Stimulated activated naive CD8-positive, alpha-beta T cell treated with anti-CD3 and anti-CD28 coated beads, Interleukin-15, Interleukin-2, amounts not matched to agents 100 U/mL and 50 U/mL, for 24 hours (primary cell): Measurements from ENCODE around the gene THAP3.
"Not testable (repeated sequence)": the region's sequence is repeated elsewhere in the genome, so short reads cannot be mapped to it uniquely, and the experiment has no call there.

Experiments used
- ATAC-seq: fragments of 150-1000 bp; cut with Tn5 transposase; one replicate; pipeline ENCODE4 v1.10.0; 2021
- DNase-seq: peaks from one replicate; pipeline ENCODE4 v3.0.0; 2021

Gene THAP3

GRCh38 chr1:6635161-6635909 is 10.7 kb downstream of the THAP3 start:
- DNase-seq, result no peak
- ATAC-seq, result no peak

GRCh38 chr1:6635910-6636760 is 11.5 kb downstream of the THAP3 start:
- ATAC-seq (no peak), DNase-seq (no peak)

- ATAC-seq, DNase-seq: not testable (repeated sequence)
Measured at GRCh38 chr1:6636778-6637177, 12.1 kb downstream of the THAP3 start.

GRCh38 chr1:6637770-6638169 is 13.1 kb downstream of the THAP3 start:
- DNase-seq (no peak), ATAC-seq (no peak)

GRCh38 chr1:6638226-6638625 is 13.6 kb downstream of the THAP3 start:
- DNase-seq (no peak), ATAC-seq (no peak)

GRCh38 chr1:6640867-6641266 is 16.2 kb downstream of the THAP3 start:
- DNase-seq, ATAC-seq: not testable (repeated sequence)

- DNase-seq, result no peak
- ATAC-seq, result no peak
Measured at GRCh38 chr1:6645018-6645417, 20.4 kb downstream of the THAP3 start.

GRCh38 chr1:6646499-6647148 is 22.0 kb downstream of the THAP3 start:
- DNase-seq, result no peak
- ATAC-seq, result no peak

- DNase-seq, result no peak
- no peak for ATAC-seq
Measured at GRCh38 chr1:6648556-6648955, 23.9 kb downstream of the THAP3 start.

GRCh38 chr1:6651909-6652308 is 27.2 kb downstream of the THAP3 start:
- ATAC-seq, result no peak
- DNase-seq, result no peak

- ATAC-seq, result no peak
- DNase-seq, result no peak
Measured at GRCh38 chr1:6652986-6653385, 28.3 kb downstream of the THAP3 start.

- ATAC-seq, result no peak
Measured at GRCh38 chr1:6653436-6654290, 29.0 kb downstream of the THAP3 start.

GRCh38 chr1:6657138-6657537 is 32.5 kb downstream of the THAP3 start:
- no peak for DNase-seq
- no peak for ATAC-seq

More at GRCh38 chr1:6653436-6654290, 29.0 kb downstream of the THAP3 start:
- DNase-seq, result no peak

- ATAC-seq (no peak), DNase-seq (no peak)
Measured at GRCh38 chr1:6658359-6659060, 33.8 kb downstream of the THAP3 start.

GRCh38 chr1:6660415-6661049 is 35.9 kb downstream of the THAP3 start:
- no peak for DNase-seq
- ATAC-seq, result no peak

GRCh38 chr1:6662468-6662867 is 37.8 kb downstream of the THAP3 start:
- ATAC-seq, DNase-seq: not testable (repeated sequence)

GRCh38 chr1:6666696-6667095 is 42.0 kb downstream of the THAP3 start:
- ATAC-seq, result no peak
- no peak for DNase-seq

GRCh38 chr1:6667139-6667538 is 42.5 kb downstream of the THAP3 start:
- ATAC-seq (no peak), DNase-seq (no peak)

GRCh38 chr1:6668503-6668902 is 43.8 kb downstream of the THAP3 start:
- no peak for DNase-seq
- ATAC-seq, result no peak

- no peak for DNase-seq
- ATAC-seq, result no peak
Measured at GRCh38 chr1:6672558-6672957, 47.9 kb downstream of the THAP3 start.
